H9 (cell line): ENCODE results near the gene CRAT. TPM values are rescaled to one million over a fixed set of nuclear protein-coding genes. Genes with fewer than 3 reads are reported as not detected.

Experiments used
- DNase-seq: peaks from one replicate; pipeline ENCODE4 v3.0.0-alpha.2; 2017
- H2AFZ ChIP-seq: one replicate; pipeline ENCODE4 v1.6.1; 2013; ENCODE audit warnings: mild to moderate bottlenecking, low read length, control low read depth, moderate library complexity
- H2AK5ac ChIP-seq: 2 replicates; pipeline ENCODE4 v1.6.1; 2013; ENCODE audit warnings: low read length, control low read depth, mixed read lengths; ENCODE audit not compliant: insufficient read length
- H2BK120ac ChIP-seq: one replicate; pipeline ENCODE4 v1.6.1; 2013; ENCODE audit warnings: low read depth, mild to moderate bottlenecking, low read length, control low read depth, inconsistent platforms; ENCODE audit not compliant: poor library complexity, severe bottlenecking
- H2BK12ac ChIP-seq: 2 replicates; pipeline ENCODE4 v1.6.1; 2013; ENCODE audit warnings: low read length, control low read depth, mixed read lengths, low read depth; ENCODE audit not compliant: insufficient read length
- H2BK15ac ChIP-seq: 2 replicates; pipeline ENCODE4 v1.6.1; 2013; ENCODE audit warnings: low read depth, low read length, control low read depth
- H2BK20ac ChIP-seq: one replicate; pipeline ENCODE4 v1.6.1; 2013; ENCODE audit warnings: low read depth, mild to moderate bottlenecking, low read length, control low read depth, inconsistent platforms; ENCODE audit not compliant: poor library complexity, severe bottlenecking
- H2BK5ac ChIP-seq: 2 replicates; pipeline ENCODE4 v1.6.1; 2013; ENCODE audit warnings: low read length, control low read depth, mixed read lengths; ENCODE audit not compliant: insufficient read length
- H3K14ac ChIP-seq: 2 replicates; pipeline ENCODE4 v1.6.1; 2013; ENCODE audit warnings: low read length, control low read depth; ENCODE audit not compliant: insufficient read depth
- H3K18ac ChIP-seq: 2 replicates; pipeline ENCODE4 v1.6.1; 2013; ENCODE audit warnings: low read depth, mild to moderate bottlenecking, mixed read lengths, low read length, control low read depth; ENCODE audit not compliant: insufficient read length
- H3K23ac ChIP-seq: 2 replicates; pipeline ENCODE4 v1.6.1; 2013; ENCODE audit warnings: low read length, control low read depth, mixed read lengths, low read depth; ENCODE audit not compliant: insufficient read length
- H3K23me2 ChIP-seq: 2 replicates; pipeline ENCODE4 v1.6.1; 2013; ENCODE audit warnings: low read depth, mild to moderate bottlenecking, mixed read lengths, low read length, control low read depth; ENCODE audit not compliant: insufficient read length, poor library complexity, severe bottlenecking
- H3K27ac ChIP-seq: 2 replicates; pipeline ENCODE4 v1.5.1; 2013; ENCODE audit warnings: low read length, control low read depth, mixed read lengths, low read depth; ENCODE audit not compliant: insufficient read length
- H3K27me3 ChIP-seq: 2 replicates; pipeline ENCODE4 v1.6.1; 2013; ENCODE audit warnings: low read length, control low read depth, inconsistent platforms; ENCODE audit not compliant: insufficient read depth
- H3K4ac ChIP-seq: 2 replicates; pipeline ENCODE4 v1.6.1; 2013; ENCODE audit warnings: low read depth, mild to moderate bottlenecking, control low read depth, inconsistent platforms, low read length, moderate library complexity
- H3K4me1 ChIP-seq: 2 replicates; pipeline ENCODE4 v1.6.1; 2013; ENCODE audit warnings: low read length, control low read depth, inconsistent platforms; ENCODE audit not compliant: insufficient read depth
- H3K4me2 ChIP-seq: 2 replicates; pipeline ENCODE4 v1.6.1; 2013; ENCODE audit warnings: low read length, control low read depth, mixed read lengths; ENCODE audit not compliant: insufficient read length, insufficient read depth
- H3K56ac ChIP-seq: 2 replicates; pipeline ENCODE4 v1.6.1; 2013; ENCODE audit warnings: low read depth, mild to moderate bottlenecking, mixed read lengths, low read length, control low read depth; ENCODE audit not compliant: insufficient read length
- H3K79me1 ChIP-seq: 2 replicates; pipeline ENCODE4 v1.6.1; 2013; ENCODE audit warnings: low read depth, mild to moderate bottlenecking, moderate library complexity, low read length, control low read depth, inconsistent platforms; ENCODE audit not compliant: insufficient read depth, poor library complexity, severe bottlenecking
- H3K79me2 ChIP-seq: 2 replicates; pipeline ENCODE4 v1.6.1; 2013; ENCODE audit warnings: low read length, control low read depth, inconsistent platforms; ENCODE audit not compliant: insufficient read depth
- H3K9ac ChIP-seq: 2 replicates; pipeline ENCODE4 v1.6.1; 2013; ENCODE audit warnings: low read length, control low read depth, mixed read lengths; ENCODE audit not compliant: insufficient read length; ENCODE audit errors: extremely low read depth
- H3K9me3 ChIP-seq: one replicate; pipeline ENCODE4 v1.6.1; 2013; ENCODE audit warnings: low read depth, low read length, inconsistent platforms; ENCODE audit not compliant: control insufficient read depth
- H3T11ph ChIP-seq: one replicate; pipeline ENCODE4 v1.6.1; 2013; ENCODE audit warnings: mild to moderate bottlenecking, low read length, control low read depth, inconsistent platforms
- H4K20me1 ChIP-seq: one replicate; pipeline ENCODE4 v1.6.1; 2013; ENCODE audit not compliant: control insufficient read depth, insufficient read length, insufficient read depth
- H4K5ac ChIP-seq: 2 replicates; pipeline ENCODE4 v1.6.1; 2013; ENCODE audit warnings: low read depth, mild to moderate bottlenecking, mixed read lengths, low read length, control low read depth; ENCODE audit not compliant: insufficient read length
- H4K8ac ChIP-seq: replicated peaks from 2 replicates; pipeline ENCODE4 v1.6.1; 2013; ENCODE audit warnings: low read length, control low read depth, mixed read lengths, low read depth; ENCODE audit not compliant: insufficient read length
- H4K91ac ChIP-seq: 2 replicates; pipeline ENCODE4 v1.6.1; 2013; ENCODE audit warnings: low read depth, mild to moderate bottlenecking, moderate library complexity, mixed read lengths, low read length, control low read depth; ENCODE audit not compliant: insufficient read length
- H3K27ac Mint-ChIP-seq, 3 experiments: 2 replicates in 2 of 3; 3 replicates in 1 of 3; pipeline ENCODE4 v1.8.0; 2020 to 2021; ENCODE audit warnings: mixed read lengths in 3 of 3, mild to moderate bottlenecking in 1 of 3, moderate library complexity in 1 of 3
- H3K27me3 Mint-ChIP-seq: 2 replicates; pipeline ENCODE4 v1.8.0; 2021; ENCODE audit warnings: low read depth, mild to moderate bottlenecking, moderate library complexity, mixed read lengths
- H3K36me3 Mint-ChIP-seq, 3 experiments: 2 replicates in 2 of 3; 3 replicates in 1 of 3; pipeline ENCODE4 v1.8.0; 2020 to 2021; ENCODE audit warnings: low read depth in 3 of 3, mixed read lengths in 3 of 3; ENCODE audit not compliant: insufficient read depth in 1 of 3
- H3K4me1 Mint-ChIP-seq, 2 experiments: 2 replicates each; pipeline ENCODE4 v1.8.0; 2020; ENCODE audit warnings: mixed read lengths in 2 of 2
- H3K4me3 Mint-ChIP-seq, 2 experiments: 2 replicates in 1 of 2; 3 replicates in 1 of 2; pipeline ENCODE4 v1.8.0; 2020 to 2021; ENCODE audit warnings: mild to moderate bottlenecking in 2 of 2, mixed read lengths in 2 of 2, moderate library complexity in 1 of 2
- H3K9me3 Mint-ChIP-seq, 2 experiments: 2 replicates in 1 of 2; 3 replicates in 1 of 2; pipeline ENCODE4 v1.8.0; 2020; ENCODE audit warnings: mild to moderate bottlenecking in 2 of 2, mixed read lengths in 2 of 2, moderate library complexity in 1 of 2
- CTCF ChIP-seq: fragments of 200-600 bp; sonication (generic); conservative IDR thresholded peaks from 3 replicates; pipeline ENCODE4 v1.8.0; 2021; ENCODE audit warnings: antibody characterized with exemption, mild to moderate bottlenecking
- WGBS: extraction: QIAGEN DNeasy Blood & Tissue Kit; methylation state at CpG from one replicate; pipeline ENCODE4 v1.1.7; 2013; ENCODE audit warnings: missing lambda C conversion rate, low lambda C conversion rate, mixed read lengths; ENCODE audit not compliant: insufficient read length; ENCODE audit errors: extremely low coverage; 5-methylcytosine and 5-hydroxymethylcytosine counted together
- total RNA-seq: library from RNA; stranded (reverse); gene quantifications from 2 replicates; pipeline ENCODE4 v1.2.1, GENCODE V29; 2021

The CRAT gene
- total RNA-seq, 1 experiment from 2014 or later: 15.0 TPM

GRCh38 chr9:129131300-129132145 lies 20.9 kb upstream of the CRAT start:
- DNase-seq: peak; percentile 87
- Histone ChIP-seq H4K5ac (no peak overlapping the region), H3T11ph (no peak overlapping the region), H3K4ac (no peak overlapping the region), H3K56ac (no peak overlapping the region), H3K27me3 (no peaks in the 10 kb centered on the region), H3K79me1 (no peaks in the 10 kb centered on the region), H4K91ac (no peak overlapping the region), H2AFZ (no peak overlapping the region), H2BK15ac (no peak overlapping the region), H4K20me1 (no peaks in the 10 kb centered on the region), H3K79me2 (peaks cover 2% of the 10 kb centered on the region; the same call in 1 of the 2 replicates), H3K4me2 (no peak overlapping the region), H3K9me3 (no peaks in the 10 kb centered on the region), H2BK120ac (no peak overlapping the region), H3K9ac (no peak overlapping the region), H2BK5ac (no peak overlapping the region), H4K8ac (no peak overlapping the region), H3K18ac (no peak overlapping the region), H3K14ac (no peak overlapping the region), H2AK5ac (no peak overlapping the region), H3K4me1 (peaks cover 6% of the 10 kb centered on the region; the same call in 1 of the 2 replicates), H3K27ac (no peak overlapping the region), H3K23me2 (no peaks in the 10 kb centered on the region), H3K23ac (no peak overlapping the region), H2BK20ac (no peak overlapping the region), H2BK12ac (no peak overlapping the region)
- no CpG with 5 or more reads among the region's 13 CpGs for WGBS
- peak; percentile 98 for TF ChIP-seq CTCF
- no peaks in the 10 kb centered on the region; the same call in 1 of the 2 replicates for H3K27me3 Mint-ChIP-seq
- H3K9me3 Mint-ChIP-seq: no peaks in the 10 kb centered on the region
- no peak overlapping the region; a peak in 1 of 5 replicates for H3K4me3 Mint-ChIP-seq
- no peak overlapping the region; a peak in 1 of 7 replicates for H3K27ac Mint-ChIP-seq
- peaks cover 14 to 68% (median 61%) of the 10 kb centered on the region in 3 experiments for H3K36me3 Mint-ChIP-seq
- H3K4me1 Mint-ChIP-seq: peaks cover 13 to 19% of the 10 kb centered on the region in 2 experiments
